B cell (primary cell): ENCODE results near the gene DEAF1. TPM values are rescaled to one million over a fixed set of nuclear protein-coding genes. Genes with fewer than 3 reads are reported as not detected.

Experiments
- ATAC-seq: fragments of 200-7000 bp; cut with Tn5 transposase; one replicate; pipeline ENCODE4 v1.10.0; 2021; ENCODE audit warnings: low read depth, mild to moderate bottlenecking, moderate number of reproducible peaks, moderate library complexity
- CTCF ChIA-PET: fragments of 350-600 bp; sonication (Branson Sonifier 250); formaldehyde crosslinking; loops from one replicate; lab custom pipeline; 2021; ENCODE audit warnings: antibody characterized with exemption, inconsistent platforms; lab: Charles Lee
- POLR2A ChIA-PET: fragments of 350-600 bp; sonication (Branson Sonifier 250); formaldehyde crosslinking; loops from one replicate; lab custom pipeline; 2021; ENCODE audit warnings: antibody characterized with exemption; lab: Charles Lee
- DNase-seq: peaks from one replicate; pipeline ENCODE4 v3.0.0; 2013
- H2AFZ ChIP-seq: 2 replicates; pipeline ENCODE4 v1.6.1; 2012; ENCODE audit warnings: mild to moderate bottlenecking, low read depth, low read length; ENCODE audit not compliant: insufficient read depth, poor library complexity, severe bottlenecking
- H3K27ac ChIP-seq, 2 donors: 1 replicate in 1 of 2; 2 replicates in 1 of 2; pipeline ENCODE4 v1.5.1; 2012 to 2013; ENCODE audit warnings: low read length in 2 of 2, mild to moderate bottlenecking in 2 of 2, moderate library complexity in 1 of 2
- H3K27me3 ChIP-seq, 4 experiments: fragments of 200-600 bp in 1 of 4; sonication (generic) in 1 of 4; replicated peaks in 1 of 4; 1 replicate in 2 of 4; 2 replicates in 2 of 4; pipeline versions ENCODE4 v1.6.1 to v1.7.0; 2013 to 2016; ENCODE audit warnings: low read length in 3 of 4, mild to moderate bottlenecking in 2 of 4, mixed read lengths in 1 of 4, moderate library complexity in 1 of 4; ENCODE audit not compliant: insufficient read depth in 4 of 4, control insufficient read depth in 3 of 4; ENCODE audit errors: control extremely low read depth in 1 of 4
- H3K36me3 ChIP-seq, 2 experiments: replicated peaks in 1 of 2; 1 replicate in 1 of 2; 2 replicates in 1 of 2; pipeline versions ENCODE4 v1.6.1 to v1.7.1; 2013; ENCODE audit warnings: low read length in 1 of 2; ENCODE audit not compliant: insufficient read depth in 2 of 2, control insufficient read depth in 1 of 2; ENCODE audit errors: control extremely low read depth in 1 of 2, extremely low read depth in 1 of 2
- H3K4me1 ChIP-seq, 2 donors: fragments of 200-600 bp in 1 of 2; sonication (generic) in 1 of 2; 1 replicate in 1 of 2; 2 replicates in 1 of 2; pipeline versions ENCODE4 v1.5.1 to v1.6.1; 2013 to 2017; ENCODE audit warnings: low read length in 2 of 2; ENCODE audit not compliant: control insufficient read depth in 2 of 2, insufficient read depth in 2 of 2
- H3K4me2 ChIP-seq: replicated peaks from 2 replicates; pipeline ENCODE3; 2012; ENCODE audit warnings: mild to moderate bottlenecking, low read depth, low read length; ENCODE audit not compliant: poor library complexity, severe bottlenecking
- H3K4me3 ChIP-seq, 5 experiments: fragments of 200-600 bp in 1 of 5; sonication (generic) in 1 of 5; 1 replicate in 3 of 5; 2 replicates in 2 of 5; pipeline versions ENCODE4 v1.5.1 to v1.7.0; 2011 to 2016; ENCODE audit warnings: low read length in 4 of 5, mild to moderate bottlenecking in 4 of 5, low read depth in 2 of 5, control low read depth in 1 of 5, moderate library complexity in 1 of 5; ENCODE audit not compliant: insufficient read depth in 1 of 5; ENCODE audit errors: control extremely low read depth in 1 of 5, extremely low read depth in 1 of 5
- H3K79me2 ChIP-seq: fragments of 200-600 bp; sonication (generic); one replicate; pipeline ENCODE4 v1.6.0; 2016; ENCODE audit warnings: low read length; ENCODE audit not compliant: control insufficient read depth, insufficient read depth
- H3K9ac ChIP-seq: fragments of 200-600 bp; sonication (generic); 2 replicates; pipeline ENCODE4 v1.6.1; 2017; ENCODE audit warnings: mild to moderate bottlenecking, low read length, moderate library complexity
- H3K9me3 ChIP-seq, 3 donors: one replicate each; pipeline versions ENCODE4 v1.6.1 to v1.7.1; 2013; ENCODE audit warnings: low read length in 2 of 3; ENCODE audit not compliant: control insufficient read depth in 2 of 3, insufficient read depth in 1 of 3; ENCODE audit errors: control extremely low read depth in 1 of 3
- H4K20me1 ChIP-seq: 2 replicates; pipeline ENCODE4 v1.6.0; 2012; ENCODE audit warnings: mild to moderate bottlenecking, low read length; ENCODE audit not compliant: insufficient read depth, control insufficient read depth, poor library complexity, severe bottlenecking
- H3K27ac Mint-ChIP-seq: one replicate; pipeline ENCODE4 v1.8.0; 2021; ENCODE audit warnings: mixed read lengths
- H3K27me3 Mint-ChIP-seq: one replicate; pipeline ENCODE4 v1.8.0; 2021; ENCODE audit warnings: mixed read lengths
- H3K4me1 Mint-ChIP-seq: one replicate; pipeline ENCODE4 v1.8.0; 2021; ENCODE audit warnings: mixed read lengths
- H3K4me3 Mint-ChIP-seq: one replicate; pipeline ENCODE4 v1.8.0; 2021; ENCODE audit warnings: mixed read lengths
- H3K9me3 Mint-ChIP-seq: one replicate; pipeline ENCODE4 v1.8.0; 2022; ENCODE audit warnings: mixed read lengths; ENCODE audit not compliant: insufficient read depth
- EZH2 ChIP-seq: IDR thresholded peaks from 2 replicates; pipeline ENCODE4 v1.6.1; 2012; ENCODE audit warnings: borderline replicate concordance, low read depth, mild to moderate bottlenecking, moderate library complexity, low read length; ENCODE audit not compliant: insufficient read depth, poor library complexity, severe bottlenecking
- WGBS: methylation state at CpG from one replicate; pipeline ENCODE4 v1.1.5; 2013; ENCODE audit warnings: missing lambda C conversion rate; ENCODE audit not compliant: insufficient coverage; 5-methylcytosine and 5-hydroxymethylcytosine counted together
- intact Hi-C: fragments of 100-400 bp; cut with micrococcal nuclease; formaldehyde crosslinking; loops from one replicate; pipeline ENCODE4 v1.10.0; 2022
- polyA plus RNA-seq: library from polyadenylated mRNA; depleted of rRNA; stranded (reverse); fragments of >200 nt; gene quantifications from 2 replicates; pipeline ENCODE4 v1.2.3, GENCODE V29; 2012
- total RNA-seq, 2 donors: library from RNA; stranded (reverse); fragments of 120-200 nt in 1 of 2; gene quantifications; 1 replicate in 1 of 2; 2 replicates in 1 of 2; pipeline versions ENCODE4 v1.2.3 to v1.2.4, GENCODE V29; 2013 to 2022
- TF ChIP-seq, protein P1 (sequence below): fragments of 200-600 bp; IDR thresholded peaks from one replicate; pipeline ENCODE4 v1.8.0; 2022; ENCODE audit warnings: antibody characterized with exemption, mild to moderate bottlenecking

Gene DEAF1
- total and polyA plus RNA-seq, 2 donors (not counting 1 experiment from before 2014, with no cell fraction given) = 31.8 to 53.6 TPM

DNA sequence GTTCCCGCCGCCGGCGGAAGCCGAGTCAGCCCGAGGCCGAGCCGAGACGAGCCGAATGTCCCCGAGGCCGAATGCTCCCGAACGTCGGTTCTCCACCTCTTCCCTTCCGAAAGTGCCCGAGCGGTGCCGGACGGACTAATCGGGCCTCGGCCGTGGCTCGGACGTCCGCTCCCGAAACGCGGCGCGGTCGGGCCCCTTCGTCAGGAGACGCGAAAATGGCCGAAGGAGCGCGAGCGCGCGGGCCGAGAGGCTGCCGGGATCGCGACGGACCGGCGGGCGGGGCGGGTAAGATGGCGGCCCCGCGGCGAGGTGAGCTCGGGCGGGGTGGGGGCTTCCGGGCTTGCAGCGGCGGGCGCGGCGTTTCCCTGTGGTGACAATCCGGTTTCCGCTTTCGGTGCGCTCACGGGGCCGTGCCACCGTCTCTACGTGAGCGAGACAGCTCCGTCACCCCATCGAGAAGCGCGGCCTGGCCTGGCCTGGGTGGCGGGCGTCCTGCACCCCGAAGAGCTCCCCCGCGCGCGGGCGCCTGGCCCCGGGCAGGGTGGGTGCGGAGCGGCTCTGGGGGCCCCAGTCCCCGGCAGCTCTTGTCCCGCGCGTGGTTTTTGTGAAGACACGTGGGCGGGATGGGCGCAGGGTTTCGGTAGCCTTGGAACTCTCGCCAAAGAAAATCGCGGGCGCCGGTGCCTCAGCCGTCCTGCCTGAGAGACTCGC is 671 bp upstream of the DEAF1 start, which contains the start of gene TMEM80:
Gene TMEM80 (plus strand): TSS at position 279 of the 711 bp plus-strand sequence. CDS start 12 bp downstream, at position 291.
- Mint-ChIP-seq H3K27ac (peak within 1 kb of the TSS; percentile 95), H3K27me3 (no peaks in the 10 kb centered on the region), H3K4me1 (peaks cover 48% of the 10 kb centered on the region), H3K9me3 (no peaks in the 10 kb centered on the region), H3K4me3 (peak within 1 kb of the TSS; percentile 88)
- peak; percentile 65 for ATAC-seq
- Histone ChIP-seq H3K36me3 (peaks cover 0 to 9% of the 10 kb centered on the region in 2 experiments), H3K9ac (peak within 1 kb of the TSS; percentile 99), H3K27ac (peak within 1 kb of the TSS; percentile 100), H4K20me1 (peaks cover 34% of the 10 kb centered on the region), H3K27me3 (no peaks in the 10 kb centered on the region), H3K4me1 (peaks cover 30 to 36% of the 10 kb centered on the region in 2 donors), H3K9me3 (no peaks in the 10 kb centered on the region), H3K79me2 (peaks cover 38% of the 10 kb centered on the region), H3K4me2 (peak within 1 kb of the TSS; percentile 81), H3K4me3 (peak within 1 kb of the TSS; percentile 52 to 97 (median 84)), H2AFZ (peak within 1 kb of the TSS; percentile 96)
- under 1% methylated on average over 101 of the region's 101 CpGs for WGBS
- intact Hi-C loops = loop anchor here (1.0 to 5.0 kb wide), 5 partner anchors 70 to 1707 kb away; partner anchors contain the start of genes LRRC56 and TSSC4
- ChIA-PET POLR2A (interaction anchor here (0.5 to 6.1 kb wide), 11 partner anchors 14 to 687 kb away, joined by 3 to 105 read pairs (median 4); partner anchors contain the start of genes HRAS, IRF7, LRRC56 and PHRF1), CTCF (interaction anchor here (0.7 to 3.5 kb wide), 8 partner anchors 13 to 52 kb away, joined by 3 to 60 read pairs (median 6); partner anchors contain the start of gene TALDO1)
- TF ChIP-seq EZH2 = no peak
- TF ChIP-seq, protein P1, sequence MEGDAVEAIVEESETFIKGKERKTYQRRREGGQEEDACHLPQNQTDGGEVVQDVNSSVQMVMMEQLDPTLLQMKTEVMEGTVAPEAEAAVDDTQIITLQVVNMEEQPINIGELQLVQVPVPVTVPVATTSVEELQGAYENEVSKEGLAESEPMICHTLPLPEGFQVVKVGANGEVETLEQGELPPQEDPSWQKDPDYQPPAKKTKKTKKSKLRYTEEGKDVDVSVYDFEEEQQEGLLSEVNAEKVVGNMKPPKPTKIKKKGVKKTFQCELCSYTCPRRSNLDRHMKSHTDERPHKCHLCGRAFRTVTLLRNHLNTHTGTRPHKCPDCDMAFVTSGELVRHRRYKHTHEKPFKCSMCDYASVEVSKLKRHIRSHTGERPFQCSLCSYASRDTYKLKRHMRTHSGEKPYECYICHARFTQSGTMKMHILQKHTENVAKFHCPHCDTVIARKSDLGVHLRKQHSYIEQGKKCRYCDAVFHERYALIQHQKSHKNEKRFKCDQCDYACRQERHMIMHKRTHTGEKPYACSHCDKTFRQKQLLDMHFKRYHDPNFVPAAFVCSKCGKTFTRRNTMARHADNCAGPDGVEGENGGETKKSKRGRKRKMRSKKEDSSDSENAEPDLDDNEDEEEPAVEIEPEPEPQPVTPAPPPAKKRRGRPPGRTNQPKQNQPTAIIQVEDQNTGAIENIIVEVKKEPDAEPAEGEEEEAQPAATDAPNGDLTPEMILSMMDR = no peak
- DNase-seq = peak; percentile 99
